BLaER1 treated with 17β-estradiol and CSF1 and Interleukin-3, amounts not matched to agents 10 nM and 100 nM (cell line): ENCODE data around the gene DPEP3.
A peak's percentile ranks its signal among the peaks of the same experiment; 100 is the strongest.
"Not testable (repeated sequence)": the region's sequence is repeated elsewhere in the genome, so short reads cannot be mapped to it uniquely, and the experiment has no call there.

ENCODE experiments used
- H3K27ac ChIP-seq, 11 experiments: shearing (Covaris generic); formaldehyde crosslinking; 2 replicates each; pipeline ENCODE4 v1.8.1; 2022
- H3K27me3 ChIP-seq, 11 experiments: shearing (Covaris generic); formaldehyde crosslinking; 2 replicates each; pipeline ENCODE4 v1.8.1; 2022
- H3K36me3 ChIP-seq, 11 experiments: shearing (Covaris generic); formaldehyde crosslinking; 2 replicates each; pipeline ENCODE4 v1.8.1; 2022
- H3K4me1 ChIP-seq, 10 experiments: shearing (Covaris generic); formaldehyde crosslinking; 2 replicates each; pipeline ENCODE4 v1.8.1; 2022
- H3K4me2 ChIP-seq, 11 experiments: shearing (Covaris generic); formaldehyde crosslinking; 2 replicates each; pipeline ENCODE4 v1.8.1; 2022
- H3K4me3 ChIP-seq, 10 experiments: shearing (Covaris generic); formaldehyde crosslinking; 2 replicates each; pipeline ENCODE4 v1.8.1; 2022
- H3K9ac ChIP-seq, 11 experiments: shearing (Covaris generic); formaldehyde crosslinking; 2 replicates each; pipeline ENCODE4 v1.8.1; 2022
- H3K9me3 ChIP-seq, 11 experiments: shearing (Covaris generic); formaldehyde crosslinking; replicated peaks in 1 of 11; 2 replicates each; pipeline ENCODE4 v1.8.1; 2022
- H4K20me1 ChIP-seq, 11 experiments: shearing (Covaris generic); formaldehyde crosslinking; 2 replicates each; pipeline ENCODE4 v1.8.1; 2022
- Cebpa-rat ChIP-seq, 11 experiments: shearing (Covaris generic); IDR thresholded peaks; 2 replicates each; pipeline ENCODE4 v1.8.1; 2022

Gene DPEP3

DNA sequence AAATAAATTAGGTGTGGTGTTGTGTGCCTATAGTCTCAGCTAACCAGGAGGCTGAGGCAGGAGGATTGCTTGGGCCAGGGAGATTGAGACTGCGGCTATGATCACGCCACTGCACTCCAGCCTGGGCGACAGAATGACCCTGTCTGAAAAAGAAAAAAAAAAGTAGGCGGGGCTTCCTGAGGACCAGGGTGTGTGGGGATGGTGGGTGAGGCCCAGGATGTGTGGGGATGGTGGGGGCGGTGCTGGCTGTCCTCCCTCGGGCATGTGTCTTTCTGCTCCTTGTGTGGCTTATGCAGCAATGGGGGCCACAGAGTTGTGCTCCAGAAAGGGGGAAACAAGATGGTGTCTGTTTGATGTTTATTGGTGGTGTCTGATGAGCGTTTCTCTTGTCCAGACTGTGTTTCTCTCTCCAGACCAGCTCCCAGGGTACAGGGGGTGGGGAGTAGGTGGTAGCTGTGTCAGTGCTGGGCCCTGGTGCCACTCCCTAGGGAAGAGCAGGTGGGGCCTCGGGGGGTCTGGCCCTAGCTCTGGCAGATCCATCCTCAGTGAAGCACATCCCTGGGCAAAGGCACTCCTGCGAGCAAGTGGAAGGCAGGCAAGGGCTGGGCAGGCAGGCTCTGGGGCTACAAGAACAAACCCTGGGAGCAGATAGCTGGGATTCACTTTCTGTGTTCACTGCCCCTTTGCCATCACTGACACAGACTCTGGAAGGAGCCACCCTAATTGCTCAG, 38.7 kb downstream of the DPEP3 start:
- Histone ChIP-seq H3K9me3 (no peaks in the 10 kb centered on the region), H4K20me1 (peaks cover 0 to 37% (median 0%) of the 10 kb centered on the region in 11 experiments; a peak in 7 of 22 replicates), H3K4me2 (peak overlapping the region; percentile 8 to 58 (median 40); a peak in 19 of 22 replicates), H3K36me3 (peaks cover 11 to 61% (median 39%) of the 10 kb centered on the region in 11 experiments; a peak in 21 of 22 replicates), H3K9ac (no peak overlapping the region; a peak in 1 of 22 replicates), H3K4me3 (no peak overlapping the region), H3K4me1 (peaks cover 31 to 58% (median 45%) of the 10 kb centered on the region in 10 experiments), H3K27ac (0 out of 22 replicates have a peak overlapping the region, but pooled peaks of 1 of the 11 experiments have one; percentile 7), H3K27me3 (no peaks in the 10 kb centered on the region)
- no peak for TF ChIP-seq Cebpa-rat (IDR thresholded peaks at IDR 0.05)

DNA sequence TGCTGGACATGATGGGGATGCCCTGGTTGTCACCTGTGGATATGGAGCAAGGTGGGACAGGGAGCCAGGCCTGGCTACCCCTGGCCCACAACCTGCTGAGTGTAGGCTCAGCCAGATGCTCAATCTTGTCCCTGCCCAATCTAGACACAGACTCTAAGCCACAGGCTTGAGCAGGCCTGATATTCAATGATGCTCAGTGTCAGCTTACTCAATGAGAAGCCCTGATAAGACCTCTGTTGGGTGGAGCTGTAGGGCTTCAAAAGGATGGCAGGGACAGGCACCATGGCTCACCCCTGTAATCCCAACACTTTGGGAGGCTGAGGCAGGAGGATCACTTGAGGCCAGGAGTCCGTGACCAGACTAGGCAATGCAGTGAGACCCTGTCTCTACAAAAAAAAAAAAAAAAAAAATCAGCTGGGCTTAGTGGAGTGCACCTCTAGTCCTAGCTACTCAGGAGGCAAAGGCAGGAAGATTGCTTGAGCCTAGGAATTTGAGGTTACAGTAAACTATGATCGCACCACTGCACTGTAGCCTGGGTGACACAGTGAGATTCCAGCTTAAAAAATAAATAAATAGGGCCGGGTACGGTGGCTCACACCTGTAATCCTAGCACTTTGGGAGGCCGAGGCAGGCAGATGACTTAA, 39.7 kb downstream of the DPEP3 start:
- Histone ChIP-seq H3K27me3 (no peaks in the 10 kb centered on the region), H4K20me1 (peaks cover 0 to 33% (median under 1%) of the 10 kb centered on the region in 11 experiments; a peak in 12 of 22 replicates), H3K36me3 (peaks cover 3 to 50% (median 28%) of the 10 kb centered on the region in 11 experiments; a peak in 20 of 22 replicates), H3K4me2 (peak overlapping the region; percentile 10 to 60 (median 52); a peak in 19 of 22 replicates), H3K4me3 (no peak overlapping the region), H3K9ac (peak overlapping the region in 1 of 11 experiments; percentile 18; a peak in 1 of 22 replicates), H3K4me1 (peaks cover 32 to 54% (median 43%) of the 10 kb centered on the region in 10 experiments), H3K9me3 (no peaks in the 10 kb centered on the region), H3K27ac (no peak overlapping the region)
- no peak for TF ChIP-seq Cebpa-rat (IDR thresholded peaks at IDR 0.05)

- Histone ChIP-seq H3K27ac (no peak overlapping the region), H3K4me3 (no peak overlapping the region), H3K4me2 (peak overlapping the region; percentile 10 to 60 (median 52); a peak in 20 of 22 replicates), H3K27me3 (no peaks in the 10 kb centered on the region), H3K4me1 (peaks cover 40 to 62% (median 51%) of the 10 kb centered on the region in 10 experiments), H3K36me3 (peaks cover 6 to 49% (median 27%) of the 10 kb centered on the region in 11 experiments; a peak in 21 of 22 replicates), H3K9ac (peak overlapping the region in 3 of 11 experiments; percentile 18 to 22 (median 18); a peak in 3 of 22 replicates), H4K20me1 (peaks cover 7 to 38% (median 9%) of the 10 kb centered on the region in 11 experiments; a peak in 21 of 22 replicates), H3K9me3 (no peaks in the 10 kb centered on the region)
- no peak for TF ChIP-seq Cebpa-rat (IDR thresholded peaks at IDR 0.05)
Measured at GRCh38 chr16:67939507-67940445, 40.5 kb downstream of the DPEP3 start.

DNA sequence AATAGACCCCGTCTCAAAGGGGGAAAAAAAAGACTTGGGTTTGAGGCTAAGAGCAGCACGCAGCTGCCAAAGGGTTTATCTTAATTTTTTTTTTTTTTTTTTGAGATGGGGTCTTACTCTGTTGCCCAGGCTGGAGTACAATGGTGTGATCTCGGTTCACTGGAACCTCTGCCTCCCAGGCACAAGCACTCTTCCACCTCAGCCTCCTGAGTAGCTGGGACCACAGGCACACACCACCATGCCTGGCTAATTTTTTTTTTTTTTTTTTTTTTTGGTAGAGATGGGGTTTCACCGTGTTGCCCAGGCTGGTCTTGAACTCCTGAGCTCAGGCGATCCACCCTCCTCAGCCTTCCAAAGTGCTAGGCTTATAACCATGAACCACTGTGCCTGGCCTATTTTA, 42.6 kb downstream of the DPEP3 start:
- H3K36me3 ChIP-seq = peaks cover 22 to 49% (median 32%) of the 10 kb centered on the region in 11 experiments
- peak overlapping the region in 8 of 11 experiments; percentile 92 to 98 (median 96); a peak in 13 of 22 replicates for H3K27ac ChIP-seq
- peak overlapping the region in 4 of 10 experiments; percentile 85 to 93 (median 90); a peak in 5 of 20 replicates for H3K4me3 ChIP-seq
- not testable (repeated sequence) for H3K9me3 ChIP-seq, H3K27me3 ChIP-seq
- peaks cover 47 to 74% (median 58%) of the 10 kb centered on the region in 10 experiments for H3K4me1 ChIP-seq
- H3K4me2 ChIP-seq = peak overlapping the region; percentile 75 to 96 (median 94)
- H3K9ac ChIP-seq = peak overlapping the region in 1 of 11 experiments; percentile 90; a peak in 3 of 22 replicates
- H4K20me1 ChIP-seq = peaks cover 19 to 38% (median 25%) of the 10 kb centered on the region in 11 experiments

DNA sequence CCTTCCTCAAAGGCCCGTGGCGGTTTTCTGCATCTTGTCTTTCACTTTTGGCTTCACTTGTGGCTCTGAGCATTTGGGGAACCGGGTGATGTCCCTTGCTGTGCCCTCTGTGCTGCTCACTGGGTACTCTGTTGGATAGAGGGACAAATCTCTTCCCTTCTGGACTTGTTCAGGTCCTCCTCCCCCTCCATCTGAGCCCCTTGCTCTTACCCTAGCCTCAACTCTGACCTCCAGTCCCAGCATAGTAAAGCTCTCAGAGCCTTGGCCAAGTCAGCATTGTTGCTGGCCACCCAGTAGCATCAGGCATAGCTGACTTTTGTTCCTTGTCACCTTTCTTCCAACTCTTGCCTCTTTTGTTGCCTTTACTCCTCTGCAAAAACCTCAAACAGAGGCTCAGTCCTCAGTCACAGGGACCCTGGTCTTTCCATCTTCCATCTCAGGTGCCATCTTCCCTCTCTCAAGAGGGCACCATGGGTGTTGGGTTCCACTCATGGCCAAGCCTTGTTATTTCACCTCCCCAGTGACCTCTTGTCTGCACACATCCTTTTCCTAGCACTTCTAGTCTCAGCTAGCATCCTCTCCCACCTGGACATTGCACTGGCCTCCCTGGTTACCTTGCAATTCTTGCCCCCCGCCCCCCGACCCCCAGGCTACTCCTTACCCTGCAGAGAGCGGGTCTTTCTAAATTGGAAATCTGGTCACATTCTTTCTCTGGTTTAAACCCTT, 43.3 kb downstream of the DPEP3 start:
- peaks cover 28 to 49% (median 34%) of the 10 kb centered on the region in 11 experiments for H3K36me3 ChIP-seq

DNA sequence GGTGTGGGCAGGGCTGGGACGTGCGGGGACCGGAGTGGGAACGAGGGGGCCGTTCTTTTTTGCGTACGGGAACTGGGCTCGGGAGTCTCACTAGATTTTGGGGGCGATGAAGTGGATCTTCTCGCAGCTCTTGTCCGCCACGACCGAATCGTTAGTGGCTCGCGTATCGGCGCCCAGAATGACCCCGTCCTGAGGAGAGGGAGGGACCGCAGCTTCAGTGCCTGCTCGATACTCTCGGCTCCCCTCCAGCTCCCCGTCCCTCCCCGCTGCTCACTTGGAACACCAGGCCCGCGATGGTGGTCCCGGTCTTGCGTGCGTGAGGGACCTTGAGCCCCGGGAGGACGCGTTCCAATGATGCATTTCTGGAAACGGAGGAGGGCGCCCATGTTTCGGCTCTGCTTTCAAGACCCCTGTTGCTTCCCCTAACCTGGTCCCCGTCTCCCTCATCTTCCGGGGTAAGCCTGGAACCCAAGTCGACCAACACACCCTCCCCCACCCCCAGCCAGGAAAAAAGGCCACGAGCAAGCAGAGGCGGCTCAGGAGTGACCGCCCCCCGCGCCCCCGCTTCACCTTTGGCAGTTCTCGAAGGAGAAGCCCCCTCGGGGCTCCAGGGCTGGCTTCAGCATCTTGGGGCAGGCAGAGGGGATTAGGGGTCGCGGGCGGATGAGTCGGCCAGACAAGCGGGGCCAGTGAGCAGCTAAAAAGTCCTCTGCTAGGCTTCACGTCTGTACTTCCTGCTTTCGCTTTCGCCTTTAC, 44.0 kb downstream of the DPEP3 start, which contains the start of gene PSMB10:
Gene PSMB10 (minus strand): TSS at position 727 of the 756 bp plus-strand sequence. CDS start 101 bp downstream, at position 626.
- H4K20me1 ChIP-seq = peaks cover 19 to 43% (median 38%) of the 10 kb centered on the region in 11 experiments
- H3K4me1 ChIP-seq = peaks cover 40 to 60% (median 47%) of the 10 kb centered on the region in 10 experiments
- H3K9ac ChIP-seq = peak within 1 kb of the TSS; percentile 89 to 98 (median 93)
- peak within 1 kb of the TSS; percentile 73 to 97 (median 90) for H3K4me3 ChIP-seq
- H3K27ac ChIP-seq = peak within 1 kb of the TSS; percentile 81 to 98 (median 94)
- no peaks in the 10 kb centered on the region for H3K9me3 ChIP-seq
- H3K4me2 ChIP-seq = peak within 1 kb of the TSS; percentile 75 to 96 (median 94)
- TF ChIP-seq Cebpa-rat (IDR thresholded peaks at IDR 0.05) = no peak
- H3K36me3 ChIP-seq = peaks cover 32 to 57% (median 41%) of the 10 kb centered on the region in 11 experiments
- H3K27me3 ChIP-seq = no peaks in the 10 kb centered on the region

More for the DNA sequence above, 43.3 kb downstream of the DPEP3 start:
- Histone ChIP-seq H4K20me1 (peaks cover 19 to 39% (median 31%) of the 10 kb centered on the region in 11 experiments), H3K27me3 (no peaks in the 10 kb centered on the region), H3K27ac (peak overlapping the region; percentile 81 to 98 (median 94); a peak in 21 of 22 replicates), H3K4me1 (peaks cover 47 to 68% (median 54%) of the 10 kb centered on the region in 10 experiments), H3K9me3 (no peaks in the 10 kb centered on the region), H3K4me3 (peak overlapping the region; percentile 73 to 97 (median 90)), H3K9ac (peak overlapping the region; percentile 89 to 98 (median 93)), H3K4me2 (peak overlapping the region; percentile 75 to 96 (median 94))
- TF ChIP-seq Cebpa-rat (IDR thresholded peaks at IDR 0.05) = no peak
